ENCODE data around the gene FAF1. TPM values are rescaled to one million over a fixed set of nuclear protein-coding genes. Genes with fewer than 3 reads are reported as not detected.

Gene FAF1
- total and polyA plus RNA-seq, 2 of the 8 experiments (the other 6 are each of a cell fraction or from before 2014, with no cell fraction given), result 10.8 to 65.9 TPM

DNA sequence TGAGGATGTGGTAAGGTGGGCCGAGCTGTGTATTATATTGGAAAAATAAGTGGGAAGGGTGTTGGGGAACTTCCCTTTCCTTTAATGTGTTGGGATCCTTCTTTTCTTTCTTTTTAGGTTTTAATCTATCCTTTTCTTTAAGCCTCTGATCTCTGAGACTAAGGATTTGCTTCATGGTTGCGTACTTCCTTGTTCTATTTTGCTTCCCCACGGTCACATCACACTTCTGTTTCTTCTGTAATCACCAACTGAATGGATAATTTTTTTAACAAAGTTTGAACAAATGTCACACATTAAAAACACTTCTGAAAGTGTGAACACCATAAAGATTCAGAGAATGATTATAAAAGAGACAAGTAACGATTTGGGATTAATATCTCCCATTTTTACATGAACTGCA, 554.3 kb downstream of the FAF1 start:
- 77% methylated on average over 4 of the region's 4 CpGs; no CpG with 5 or more reads in 1 of the 2 experiments for WGBS, 2 experiments (ENCODE audit: extremely low coverage in 1 of 2, insufficient coverage in 1 of 2, insufficient read length in 1 of 2, insufficient replicate concordance in 2 of 2, low coverage in 1 of 2, low lambda C conversion rate in 2 of 2, missing lambda C conversion rate in 1 of 2)
- TF ChIP-seq, protein P1, sequence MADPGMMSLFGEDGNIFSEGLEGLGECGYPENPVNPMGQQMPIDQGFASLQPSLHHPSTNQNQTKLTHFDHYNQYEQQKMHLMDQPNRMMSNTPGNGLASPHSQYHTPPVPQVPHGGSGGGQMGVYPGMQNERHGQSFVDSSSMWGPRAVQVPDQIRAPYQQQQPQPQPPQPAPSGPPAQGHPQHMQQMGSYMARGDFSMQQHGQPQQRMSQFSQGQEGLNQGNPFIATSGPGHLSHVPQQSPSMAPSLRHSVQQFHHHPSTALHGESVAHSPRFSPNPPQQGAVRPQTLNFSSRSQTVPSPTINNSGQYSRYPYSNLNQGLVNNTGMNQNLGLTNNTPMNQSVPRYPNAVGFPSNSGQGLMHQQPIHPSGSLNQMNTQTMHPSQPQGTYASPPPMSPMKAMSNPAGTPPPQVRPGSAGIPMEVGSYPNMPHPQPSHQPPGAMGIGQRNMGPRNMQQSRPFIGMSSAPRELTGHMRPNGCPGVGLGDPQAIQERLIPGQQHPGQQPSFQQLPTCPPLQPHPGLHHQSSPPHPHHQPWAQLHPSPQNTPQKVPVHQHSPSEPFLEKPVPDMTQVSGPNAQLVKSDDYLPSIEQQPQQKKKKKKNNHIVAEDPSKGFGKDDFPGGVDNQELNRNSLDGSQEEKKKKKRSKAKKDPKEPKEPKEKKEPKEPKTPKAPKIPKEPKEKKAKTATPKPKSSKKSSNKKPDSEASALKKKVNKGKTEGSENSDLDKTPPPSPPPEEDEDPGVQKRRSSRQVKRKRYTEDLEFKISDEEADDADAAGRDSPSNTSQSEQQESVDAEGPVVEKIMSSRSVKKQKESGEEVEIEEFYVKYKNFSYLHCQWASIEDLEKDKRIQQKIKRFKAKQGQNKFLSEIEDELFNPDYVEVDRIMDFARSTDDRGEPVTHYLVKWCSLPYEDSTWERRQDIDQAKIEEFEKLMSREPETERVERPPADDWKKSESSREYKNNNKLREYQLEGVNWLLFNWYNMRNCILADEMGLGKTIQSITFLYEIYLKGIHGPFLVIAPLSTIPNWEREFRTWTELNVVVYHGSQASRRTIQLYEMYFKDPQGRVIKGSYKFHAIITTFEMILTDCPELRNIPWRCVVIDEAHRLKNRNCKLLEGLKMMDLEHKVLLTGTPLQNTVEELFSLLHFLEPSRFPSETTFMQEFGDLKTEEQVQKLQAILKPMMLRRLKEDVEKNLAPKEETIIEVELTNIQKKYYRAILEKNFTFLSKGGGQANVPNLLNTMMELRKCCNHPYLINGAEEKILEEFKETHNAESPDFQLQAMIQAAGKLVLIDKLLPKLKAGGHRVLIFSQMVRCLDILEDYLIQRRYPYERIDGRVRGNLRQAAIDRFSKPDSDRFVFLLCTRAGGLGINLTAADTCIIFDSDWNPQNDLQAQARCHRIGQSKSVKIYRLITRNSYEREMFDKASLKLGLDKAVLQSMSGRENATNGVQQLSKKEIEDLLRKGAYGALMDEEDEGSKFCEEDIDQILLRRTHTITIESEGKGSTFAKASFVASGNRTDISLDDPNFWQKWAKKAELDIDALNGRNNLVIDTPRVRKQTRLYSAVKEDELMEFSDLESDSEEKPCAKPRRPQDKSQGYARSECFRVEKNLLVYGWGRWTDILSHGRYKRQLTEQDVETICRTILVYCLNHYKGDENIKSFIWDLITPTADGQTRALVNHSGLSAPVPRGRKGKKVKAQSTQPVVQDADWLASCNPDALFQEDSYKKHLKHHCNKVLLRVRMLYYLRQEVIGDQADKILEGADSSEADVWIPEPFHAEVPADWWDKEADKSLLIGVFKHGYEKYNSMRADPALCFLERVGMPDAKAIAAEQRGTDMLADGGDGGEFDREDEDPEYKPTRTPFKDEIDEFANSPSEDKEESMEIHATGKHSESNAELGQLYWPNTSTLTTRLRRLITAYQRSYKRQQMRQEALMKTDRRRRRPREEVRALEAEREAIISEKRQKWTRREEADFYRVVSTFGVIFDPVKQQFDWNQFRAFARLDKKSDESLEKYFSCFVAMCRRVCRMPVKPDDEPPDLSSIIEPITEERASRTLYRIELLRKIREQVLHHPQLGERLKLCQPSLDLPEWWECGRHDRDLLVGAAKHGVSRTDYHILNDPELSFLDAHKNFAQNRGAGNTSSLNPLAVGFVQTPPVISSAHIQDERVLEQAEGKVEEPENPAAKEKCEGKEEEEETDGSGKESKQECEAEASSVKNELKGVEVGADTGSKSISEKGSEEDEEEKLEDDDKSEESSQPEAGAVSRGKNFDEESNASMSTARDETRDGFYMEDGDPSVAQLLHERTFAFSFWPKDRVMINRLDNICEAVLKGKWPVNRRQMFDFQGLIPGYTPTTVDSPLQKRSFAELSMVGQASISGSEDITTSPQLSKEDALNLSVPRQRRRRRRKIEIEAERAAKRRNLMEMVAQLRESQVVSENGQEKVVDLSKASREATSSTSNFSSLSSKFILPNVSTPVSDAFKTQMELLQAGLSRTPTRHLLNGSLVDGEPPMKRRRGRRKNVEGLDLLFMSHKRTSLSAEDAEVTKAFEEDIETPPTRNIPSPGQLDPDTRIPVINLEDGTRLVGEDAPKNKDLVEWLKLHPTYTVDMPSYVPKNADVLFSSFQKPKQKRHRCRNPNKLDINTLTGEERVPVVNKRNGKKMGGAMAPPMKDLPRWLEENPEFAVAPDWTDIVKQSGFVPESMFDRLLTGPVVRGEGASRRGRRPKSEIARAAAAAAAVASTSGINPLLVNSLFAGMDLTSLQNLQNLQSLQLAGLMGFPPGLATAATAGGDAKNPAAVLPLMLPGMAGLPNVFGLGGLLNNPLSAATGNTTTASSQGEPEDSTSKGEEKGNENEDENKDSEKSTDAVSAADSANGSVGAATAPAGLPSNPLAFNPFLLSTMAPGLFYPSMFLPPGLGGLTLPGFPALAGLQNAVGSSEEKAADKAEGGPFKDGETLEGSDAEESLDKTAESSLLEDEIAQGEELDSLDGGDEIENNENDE (IDR thresholded peaks at IDR 0.05; ENCODE audit: insufficient replicate concordance, low read length), result no peak

More for the DNA sequence above, 554.3 kb downstream of the FAF1 start:
- Histone ChIP-seq H3K4ac (replicated peaks; ENCODE audit: insufficient read length, low read depth, low read length) (no peak overlapping the region), H4K8ac (ENCODE audit: extremely low read depth, insufficient read depth, low read length) (no peak overlapping the region), H2BK20ac (ENCODE audit: low read length) (no peak overlapping the region), H3K4me3 (ENCODE audit: extremely low read depth in 1 of 4, insufficient read depth in 2 of 4, low read depth in 3 of 4, low read length in 4 of 4) (no peak overlapping the region), H2BK120ac (replicated peaks; ENCODE audit: low read depth, low read length) (no peak overlapping the region), H3K27me3 (replicated peaks in 1 of 4; ENCODE audit: control insufficient read depth in 3 of 4, extremely low read depth in 1 of 4, insufficient read depth in 3 of 4, low read length in 3 of 4) (no peaks in the 10 kb centered on the region), H4K91ac (replicated peaks; ENCODE audit: insufficient read length, low read length) (no peak overlapping the region), H2AK5ac (ENCODE audit: low read depth, low read length) (no peak overlapping the region), H3K23ac (ENCODE audit: insufficient read length) (no peak overlapping the region), H2BK5ac (ENCODE audit: low read depth, low read length) (no peak overlapping the region), H2BK15ac (ENCODE audit: low read length) (no peak overlapping the region), H3K4me2 (ENCODE audit: insufficient read depth in 1 of 2, low read depth in 2 of 2, low read length in 2 of 2) (no peak overlapping the region), H2BK12ac (ENCODE audit: low read depth, low read length) (no peak overlapping the region), H3K9me3 (ENCODE audit: insufficient read depth in 2 of 2, low read depth in 1 of 2, low read length in 1 of 2) (no peaks in the 10 kb centered on the region), H3K79me1 (ENCODE audit: low read depth, low read length) (no peaks in the 10 kb centered on the region), H3K27ac (ENCODE audit: low read depth, low read length) (no peak overlapping the region), H3K9ac (replicated peaks in 1 of 4; ENCODE audit: extremely low read depth in 1 of 4, low read depth in 3 of 4, low read length in 3 of 4) (no peak overlapping the region), H4K20me1 (replicated peaks in 1 of 2; ENCODE audit: control insufficient read depth in 1 of 2, insufficient read depth in 2 of 2, low read length in 2 of 2) (no peaks in the 10 kb centered on the region), H3K79me2 (ENCODE audit: control insufficient read depth in 1 of 2, insufficient read depth in 2 of 2, low read length in 2 of 2) (no peaks in the 10 kb centered on the region), H3K4me1 (replicated peaks in 1 of 4; ENCODE audit: control insufficient read depth in 3 of 4, insufficient read depth in 4 of 4, low read length in 3 of 4) (no peaks in the 10 kb centered on the region), H3K36me3 (ENCODE audit: control insufficient read depth in 2 of 4, insufficient read depth in 4 of 4, low read length in 3 of 4) (no peaks in the 10 kb centered on the region), H3K56ac (replicated peaks; ENCODE audit: insufficient read length, low read depth, low read length) (no peak overlapping the region), H2AFZ (ENCODE audit: low read length) (no peak overlapping the region), H3K23me2 (ENCODE audit: low read depth, low read length) (no peaks in the 10 kb centered on the region), H4K5ac (ENCODE audit: insufficient read length, low read depth, low read length) (no peak overlapping the region), H3K18ac (ENCODE audit: extremely low read depth, low read length) (no peak overlapping the region), H3K14ac (ENCODE audit: insufficient read length) (no peak overlapping the region)
- DNase-seq (ENCODE audit: low read depth in 1 of 2, low spot score in 2 of 2) (no peak), FAIRE-seq (no peak)
- ChIA-PET POLR2A (ENCODE audit: partially characterized antibody) (no interaction called here), CTCF (ENCODE audit: partially characterized antibody) (no interaction called here)

All from H1 (cell line).